ENCODE results near the gene ARHGEF10L.
"Not testable (repeated sequence)": the region's sequence is repeated elsewhere in the genome, so short reads cannot be mapped to it uniquely, and the experiment has no call there.

Gene ARHGEF10L, protein sequence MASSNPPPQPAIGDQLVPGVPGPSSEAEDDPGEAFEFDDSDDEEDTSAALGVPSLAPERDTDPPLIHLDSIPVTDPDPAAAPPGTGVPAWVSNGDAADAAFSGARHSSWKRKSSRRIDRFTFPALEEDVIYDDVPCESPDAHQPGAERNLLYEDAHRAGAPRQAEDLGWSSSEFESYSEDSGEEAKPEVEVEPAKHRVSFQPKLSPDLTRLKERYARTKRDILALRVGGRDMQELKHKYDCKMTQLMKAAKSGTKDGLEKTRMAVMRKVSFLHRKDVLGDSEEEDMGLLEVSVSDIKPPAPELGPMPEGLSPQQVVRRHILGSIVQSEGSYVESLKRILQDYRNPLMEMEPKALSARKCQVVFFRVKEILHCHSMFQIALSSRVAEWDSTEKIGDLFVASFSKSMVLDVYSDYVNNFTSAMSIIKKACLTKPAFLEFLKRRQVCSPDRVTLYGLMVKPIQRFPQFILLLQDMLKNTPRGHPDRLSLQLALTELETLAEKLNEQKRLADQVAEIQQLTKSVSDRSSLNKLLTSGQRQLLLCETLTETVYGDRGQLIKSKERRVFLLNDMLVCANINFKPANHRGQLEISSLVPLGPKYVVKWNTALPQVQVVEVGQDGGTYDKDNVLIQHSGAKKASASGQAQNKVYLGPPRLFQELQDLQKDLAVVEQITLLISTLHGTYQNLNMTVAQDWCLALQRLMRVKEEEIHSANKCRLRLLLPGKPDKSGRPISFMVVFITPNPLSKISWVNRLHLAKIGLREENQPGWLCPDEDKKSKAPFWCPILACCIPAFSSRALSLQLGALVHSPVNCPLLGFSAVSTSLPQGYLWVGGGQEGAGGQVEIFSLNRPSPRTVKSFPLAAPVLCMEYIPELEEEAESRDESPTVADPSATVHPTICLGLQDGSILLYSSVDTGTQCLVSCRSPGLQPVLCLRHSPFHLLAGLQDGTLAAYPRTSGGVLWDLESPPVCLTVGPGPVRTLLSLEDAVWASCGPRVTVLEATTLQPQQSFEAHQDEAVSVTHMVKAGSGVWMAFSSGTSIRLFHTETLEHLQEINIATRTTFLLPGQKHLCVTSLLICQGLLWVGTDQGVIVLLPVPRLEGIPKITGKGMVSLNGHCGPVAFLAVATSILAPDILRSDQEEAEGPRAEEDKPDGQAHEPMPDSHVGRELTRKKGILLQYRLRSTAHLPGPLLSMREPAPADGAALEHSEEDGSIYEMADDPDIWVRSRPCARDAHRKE (N-terminal part only)

GRCh38 chr1:17539477-17540254, at the start of gene ARHGEF10L:
TSS of gene ARHGEF10L (plus strand) at chr1:17539698. CDS start at chr1:17580596, 40,898 bp downstream.
- DNase-seq = no peak

DNA sequence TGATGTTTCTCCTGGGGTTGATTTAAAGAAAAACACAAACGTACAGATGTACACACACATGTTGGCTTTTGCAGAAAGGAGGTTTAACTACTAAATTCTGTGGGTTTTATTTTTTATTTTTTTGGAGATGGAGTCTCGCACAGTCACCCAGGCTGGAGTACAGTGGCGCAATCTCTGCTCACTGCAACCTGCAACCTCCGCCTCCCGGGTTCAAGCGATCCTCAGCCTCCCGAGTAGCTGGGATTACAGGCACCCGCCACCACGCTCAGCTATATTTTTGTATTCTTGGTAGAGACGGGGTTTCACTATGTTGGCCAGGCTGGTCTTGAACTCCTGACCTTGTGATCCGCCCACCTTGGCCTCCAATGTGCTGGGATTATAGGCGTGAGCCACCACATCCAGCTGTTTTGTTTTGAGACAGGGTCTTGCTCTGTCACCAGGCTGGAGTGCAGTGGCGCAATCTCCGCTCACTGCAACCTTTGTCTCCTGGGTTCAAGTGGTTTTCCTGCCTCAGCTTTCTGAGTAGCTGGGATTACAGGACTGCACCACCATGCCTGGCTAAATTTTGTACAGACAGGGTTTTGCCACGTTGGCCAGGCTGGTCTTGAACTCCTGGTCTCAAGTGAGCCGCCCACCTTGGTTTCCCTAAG, 49.6 kb upstream of the ARHGEF10L start:
- DNase-seq = not testable (repeated sequence)

- DNase-seq = not testable (repeated sequence)
Measured at GRCh38 chr1:17490667-17491066, 48.8 kb upstream of the ARHGEF10L start.

DNA sequence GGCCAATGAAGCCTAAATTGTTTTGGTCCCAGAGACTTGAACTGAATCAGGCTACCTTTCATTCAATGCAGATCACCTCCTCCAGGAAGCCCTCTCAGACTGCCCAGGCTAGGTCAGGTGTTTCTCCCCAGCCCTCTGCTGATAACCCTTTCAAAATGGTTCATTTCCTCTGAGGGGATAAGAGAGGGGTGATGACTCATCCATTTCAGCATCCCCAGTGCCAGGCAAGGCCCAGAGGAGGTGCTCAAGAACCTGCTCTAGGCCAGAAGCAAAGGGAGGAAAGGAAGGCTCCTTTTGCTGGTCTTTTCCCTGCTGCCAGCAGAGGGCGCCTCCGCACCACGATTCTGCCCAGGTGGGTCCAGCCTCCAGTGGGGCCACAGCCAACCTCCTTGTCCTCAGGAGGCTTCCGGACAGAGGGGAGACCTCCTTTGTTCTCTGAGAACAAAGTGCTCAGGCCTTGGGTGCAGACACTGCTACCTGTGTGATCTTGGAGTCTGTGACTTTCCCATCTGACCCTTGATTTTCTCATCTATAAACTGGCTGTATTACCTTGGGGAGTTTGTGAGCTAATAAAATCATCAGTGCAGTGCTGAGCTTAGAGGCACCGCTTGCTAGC, 45.3 kb upstream of the ARHGEF10L start:
- DNase-seq = no peak

GRCh38 chr1:17496419-17496818, 43.1 kb upstream of the ARHGEF10L start:
- DNase-seq = no peak

- DNase-seq = no peak
Measured at GRCh38 chr1:17498214-17498613, 41.3 kb upstream of the ARHGEF10L start.

DNA sequence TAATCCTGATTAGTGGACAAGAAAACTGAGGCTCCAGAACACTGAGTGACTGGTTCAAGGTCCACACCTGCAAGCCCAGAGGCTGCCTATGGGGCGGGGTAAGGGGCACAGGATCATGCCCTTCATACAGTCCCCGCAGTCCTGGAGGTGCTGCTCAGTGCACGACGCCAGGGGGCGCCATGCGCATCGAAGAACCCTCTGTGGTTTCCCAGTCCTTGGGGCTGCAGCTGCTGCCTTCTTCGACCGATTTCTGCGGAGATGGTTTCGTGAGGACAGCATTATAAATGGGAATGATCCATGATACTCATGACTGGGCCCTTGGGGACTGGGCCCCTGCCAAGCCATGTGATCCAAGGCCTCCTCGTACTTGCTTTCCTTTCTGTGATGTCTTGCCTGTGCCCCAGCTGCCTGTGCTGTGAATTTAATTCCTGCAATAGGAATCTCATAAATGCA, 37.1 kb upstream of the ARHGEF10L start:
- DNase-seq = peak; percentile 19

- no peak for DNase-seq
Measured at GRCh38 chr1:17503146-17503545, 36.4 kb upstream of the ARHGEF10L start.

DNA sequence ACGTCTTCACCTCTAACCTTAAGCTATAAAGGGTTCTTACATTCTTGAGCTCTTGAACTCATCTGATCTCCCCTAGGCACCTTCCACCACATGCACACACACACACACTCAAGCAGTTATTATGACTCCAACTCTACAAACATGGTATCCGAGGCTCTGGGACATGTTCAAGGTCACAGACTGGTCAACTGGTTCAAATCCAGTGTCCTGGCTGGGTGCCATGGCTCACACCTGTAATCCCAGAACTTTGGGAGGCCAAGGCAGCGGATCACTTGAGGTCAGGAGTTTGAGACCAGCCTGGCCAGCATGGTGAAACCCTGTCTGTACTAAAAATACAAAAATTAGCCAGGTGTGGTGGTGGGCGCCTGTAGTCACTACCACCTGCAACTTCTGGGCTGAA, 32.3 kb upstream of the ARHGEF10L start:
- DNase-seq = not testable (repeated sequence)

- DNase-seq = no peak
Measured at GRCh38 chr1:17507915-17508314, 31.6 kb upstream of the ARHGEF10L start.

GRCh38 chr1:17509363-17509762, 30.1 kb upstream of the ARHGEF10L start:
- DNase-seq = no peak

GRCh38 chr1:17510138-17510537, 29.4 kb upstream of the ARHGEF10L start:
- DNase-seq = no peak

GRCh38 chr1:17511188-17511587, 28.3 kb upstream of the ARHGEF10L start:
- DNase-seq = no peak

GRCh38 chr1:17513131-17513530, 26.4 kb upstream of the ARHGEF10L start:
- DNase-seq = no peak

GRCh38 chr1:17514776-17515175, 24.7 kb upstream of the ARHGEF10L start:
- DNase-seq = no peak

DNA sequence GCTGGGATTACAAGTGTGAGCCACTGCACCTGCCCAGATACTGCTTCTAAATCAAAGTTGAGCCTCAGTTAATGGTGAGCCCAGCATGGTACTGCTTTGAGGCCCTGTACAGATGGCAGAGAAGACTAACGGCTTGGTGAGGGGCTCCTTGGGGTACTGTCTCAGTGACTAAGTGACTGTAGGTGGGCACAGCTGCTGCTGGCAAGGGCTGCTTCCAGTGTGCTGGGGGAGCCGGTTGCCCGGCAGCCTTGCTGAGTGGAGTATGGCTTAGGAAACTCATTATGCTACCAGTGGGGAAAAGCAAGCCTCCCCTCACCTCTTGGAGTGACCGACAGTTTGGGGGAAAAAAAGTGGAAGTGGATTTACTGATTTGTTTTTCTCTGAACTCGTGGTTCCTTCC, 23.6 kb upstream of the ARHGEF10L start:
- no peak for DNase-seq

GRCh38 chr1:17516303-17517214, 22.9 kb upstream of the ARHGEF10L start:
- no peak for DNase-seq

- DNase-seq = no peak
Measured at GRCh38 chr1:17520041-17520440, 19.5 kb upstream of the ARHGEF10L start.

- no peak for DNase-seq
Measured at GRCh38 chr1:17520473-17521319, 18.8 kb upstream of the ARHGEF10L start.

All from NCI-H524 treated with DMSO at 0.1 percent for 48 hours (cell line).